Gastrocnemius medialis (tissue), 4 donors: ENCODE measurements around the gene PRKCA.

Source experiments
- CTCF ChIP-seq, 5 experiments: fragments of 450-650 bp in 3 of 5; fragments of 200-600 bp in 2 of 5; sonication (generic) in 2 of 5; IDR thresholded peaks in 4 of 5; conservative IDR thresholded peaks in 1 of 5; 1 replicate in 4 of 5; 2 replicates in 1 of 5; pipeline ENCODE4 v1.5.1; 2016 to 2019; ENCODE audit warnings: antibody characterized with exemption in 5 of 5, mild to moderate bottlenecking in 3 of 5, moderate library complexity in 3 of 5
- POLR2A ChIP-seq, 2 donors: fragments of 450-650 bp; IDR thresholded peaks; one replicate each; pipeline ENCODE4 v1.6.1; 2017; ENCODE audit warnings: antibody characterized with exemption in 2 of 2, mild to moderate bottlenecking in 2 of 2, moderate library complexity in 2 of 2

GRCh38 chr17:66577041-66577440, 274.6 kb downstream of the PRKCA start:
- TF ChIP-seq POLR2A (IDR thresholded peaks at IDR 0.05) (no peak), CTCF (IDR thresholded peaks at IDR 0.05 in 4 of 5, conservative IDR thresholded peaks at IDR 0.05 in 1 of 5) (no peak)
